AG09309 (cell line): ENCODE results near the gene CTSD.

Source experiments
- DNase-seq: peaks from one replicate; pipeline ENCODE4 v3.0.0-alpha.2; 2010; ENCODE audit warnings: low read depth
- H3K4me3 ChIP-seq: 2 replicates; pipeline ENCODE4 v1.5.1; 2011; ENCODE audit warnings: mild to moderate bottlenecking, low read depth, low read length, moderate library complexity; ENCODE audit not compliant: control insufficient read depth
- TF ChIP-seq, protein P1 (sequence below): IDR thresholded peaks from 2 replicates; pipeline ENCODE4 v1.5.1; 2011; ENCODE audit warnings: mild to moderate bottlenecking, low read depth, low read length, inconsistent platforms; ENCODE audit not compliant: insufficient read depth, control insufficient read depth; ENCODE audit errors: missing control alignments

CTSD gene

DNA sequence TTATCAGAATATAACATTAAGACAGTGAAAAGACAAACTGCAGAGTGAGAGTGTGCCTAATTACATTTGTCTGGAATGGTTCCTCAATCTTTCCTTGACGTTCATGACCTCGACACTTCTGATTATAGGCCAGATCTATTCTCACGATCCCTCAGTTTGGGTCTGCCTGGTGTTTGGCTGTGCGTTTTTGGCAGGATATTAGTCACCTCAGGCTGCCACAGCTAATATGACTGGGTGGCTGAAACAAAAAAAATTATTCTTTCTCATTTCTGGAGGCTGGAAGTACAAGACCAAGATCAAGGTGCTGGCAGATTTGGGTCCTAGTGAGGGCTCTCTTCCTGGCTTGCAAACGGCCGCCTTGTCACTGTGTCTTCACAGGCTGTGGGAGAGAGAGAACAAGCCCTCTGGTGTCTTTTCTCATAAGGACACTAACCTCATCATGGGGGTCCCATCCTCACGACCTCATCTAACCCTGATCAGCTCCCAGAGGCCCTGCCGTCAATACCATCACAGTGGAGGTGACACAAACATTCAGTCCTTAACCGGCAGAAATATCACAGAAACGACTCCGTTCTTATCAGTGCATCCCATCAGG, 36.5 kb downstream of the CTSD start:
- H3K4me3 ChIP-seq: no peak overlapping the region
- TF ChIP-seq, protein P1, sequence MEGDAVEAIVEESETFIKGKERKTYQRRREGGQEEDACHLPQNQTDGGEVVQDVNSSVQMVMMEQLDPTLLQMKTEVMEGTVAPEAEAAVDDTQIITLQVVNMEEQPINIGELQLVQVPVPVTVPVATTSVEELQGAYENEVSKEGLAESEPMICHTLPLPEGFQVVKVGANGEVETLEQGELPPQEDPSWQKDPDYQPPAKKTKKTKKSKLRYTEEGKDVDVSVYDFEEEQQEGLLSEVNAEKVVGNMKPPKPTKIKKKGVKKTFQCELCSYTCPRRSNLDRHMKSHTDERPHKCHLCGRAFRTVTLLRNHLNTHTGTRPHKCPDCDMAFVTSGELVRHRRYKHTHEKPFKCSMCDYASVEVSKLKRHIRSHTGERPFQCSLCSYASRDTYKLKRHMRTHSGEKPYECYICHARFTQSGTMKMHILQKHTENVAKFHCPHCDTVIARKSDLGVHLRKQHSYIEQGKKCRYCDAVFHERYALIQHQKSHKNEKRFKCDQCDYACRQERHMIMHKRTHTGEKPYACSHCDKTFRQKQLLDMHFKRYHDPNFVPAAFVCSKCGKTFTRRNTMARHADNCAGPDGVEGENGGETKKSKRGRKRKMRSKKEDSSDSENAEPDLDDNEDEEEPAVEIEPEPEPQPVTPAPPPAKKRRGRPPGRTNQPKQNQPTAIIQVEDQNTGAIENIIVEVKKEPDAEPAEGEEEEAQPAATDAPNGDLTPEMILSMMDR: no peak
- no peak for DNase-seq

DNA sequence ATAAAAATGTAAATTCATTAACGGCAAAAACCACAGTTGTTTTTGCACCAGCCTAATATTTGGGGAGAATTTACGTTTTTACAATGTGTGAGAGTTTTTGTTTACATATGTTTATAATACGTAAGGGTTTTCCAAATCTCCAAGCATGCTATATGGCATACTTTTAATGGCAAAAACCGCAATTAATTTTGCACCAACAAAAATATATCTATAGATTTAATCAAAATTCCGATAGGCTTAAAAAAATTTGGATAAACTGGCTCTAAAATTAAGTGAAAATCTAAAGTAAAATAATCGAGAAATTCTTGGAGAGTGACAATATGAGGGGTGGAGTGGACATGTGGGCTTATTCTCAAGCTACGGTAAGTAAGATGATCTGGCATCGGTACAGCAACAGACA, 43.9 kb downstream of the CTSD start:
- no peak overlapping the region for H3K4me3 ChIP-seq
- TF ChIP-seq, protein P1: no peak
- no peak for DNase-seq

DNA sequence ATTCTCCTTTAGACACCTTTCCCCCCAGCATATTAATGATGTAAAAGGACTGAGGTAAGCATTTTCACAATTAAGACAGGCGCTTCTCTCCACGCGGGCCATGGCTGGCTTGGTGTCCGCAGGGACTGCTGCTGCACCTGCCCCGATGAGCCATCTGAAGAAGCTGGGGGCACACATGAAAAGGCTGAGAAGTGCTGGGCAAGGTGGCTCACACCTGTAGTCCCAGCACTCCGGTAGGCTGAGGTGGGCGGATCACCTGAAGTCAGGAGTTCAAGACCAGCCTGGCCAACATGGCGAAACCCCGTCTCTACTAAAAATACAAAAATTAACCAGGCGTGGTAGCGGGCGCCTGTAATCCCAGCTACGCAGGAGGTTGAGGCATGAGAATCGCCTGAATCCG, 45.4 kb downstream of the CTSD start:
- no peak overlapping the region for H3K4me3 ChIP-seq
- no peak for DNase-seq
- TF ChIP-seq, protein P1: no peak

DNA sequence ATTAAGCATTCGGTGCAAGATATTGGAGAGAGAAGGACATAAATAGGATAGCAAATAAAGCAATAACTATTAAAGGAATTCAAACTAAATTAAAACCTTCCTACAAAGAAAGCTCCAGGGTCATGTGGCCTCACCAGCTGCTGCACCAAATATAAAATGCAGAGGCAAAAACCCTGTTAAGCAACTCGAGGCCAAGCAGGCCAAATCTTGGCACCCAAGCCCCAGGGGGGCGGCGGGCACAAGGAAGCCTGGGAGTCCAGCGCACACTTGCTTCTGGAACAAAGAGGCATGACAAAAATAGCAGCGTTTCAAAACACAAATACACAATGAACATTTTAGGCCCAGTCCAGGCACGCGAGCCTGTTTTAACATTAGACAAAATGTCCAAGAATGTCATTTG, 46.0 kb downstream of the CTSD start:
- TF ChIP-seq, protein P1: no peak
- no peak for DNase-seq
- no peak overlapping the region for H3K4me3 ChIP-seq

DNA sequence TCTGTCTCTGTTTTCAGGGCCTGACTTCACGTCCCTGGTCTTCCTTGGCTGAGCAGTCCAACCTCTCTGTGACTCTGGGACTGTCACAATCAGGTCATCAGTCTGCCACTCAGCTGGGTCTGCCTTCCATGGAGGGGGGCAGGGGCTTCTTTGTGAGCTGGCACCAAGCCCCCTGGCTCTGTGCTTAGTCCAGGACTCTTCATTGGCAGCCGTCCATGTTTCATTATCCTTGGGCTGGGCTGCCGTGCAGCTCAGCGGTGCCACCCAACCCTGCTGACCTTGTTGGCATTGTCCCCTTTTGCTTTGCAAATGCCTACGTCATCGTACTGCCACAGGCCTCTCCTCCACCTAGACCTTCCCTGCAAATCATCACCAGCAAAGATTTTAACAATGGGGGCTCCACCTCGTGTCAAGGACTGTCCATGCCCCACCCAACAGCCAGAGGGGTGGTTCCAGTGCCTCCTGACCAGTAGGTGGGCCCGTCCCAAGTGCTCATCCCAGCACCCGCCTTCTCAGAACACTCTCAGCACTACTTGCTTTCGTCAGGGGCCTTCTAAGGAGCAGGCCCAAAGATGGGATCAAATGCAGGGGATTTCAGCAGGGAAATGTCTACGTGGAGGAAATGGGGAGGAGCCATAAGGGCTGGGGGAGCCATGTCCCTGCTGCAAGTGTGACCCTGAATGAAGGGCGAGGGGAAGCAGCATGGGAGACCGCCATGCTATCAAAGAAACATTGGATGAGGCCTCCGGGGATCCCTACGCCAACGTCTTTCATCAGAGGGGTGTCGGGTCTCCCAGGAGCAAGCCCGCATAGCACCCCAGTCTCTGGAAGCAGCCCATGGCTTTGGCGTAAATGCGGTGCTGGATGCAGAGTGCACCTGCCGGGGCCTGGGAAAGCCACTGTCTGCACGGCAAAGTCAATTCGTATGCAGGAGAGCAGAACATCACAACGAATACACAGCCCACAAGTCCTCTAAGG, 48.5 kb downstream of the CTSD start:
- no peak for DNase-seq
- H3K4me3 ChIP-seq: no peak overlapping the region
- TF ChIP-seq, protein P1: no peak

DNA sequence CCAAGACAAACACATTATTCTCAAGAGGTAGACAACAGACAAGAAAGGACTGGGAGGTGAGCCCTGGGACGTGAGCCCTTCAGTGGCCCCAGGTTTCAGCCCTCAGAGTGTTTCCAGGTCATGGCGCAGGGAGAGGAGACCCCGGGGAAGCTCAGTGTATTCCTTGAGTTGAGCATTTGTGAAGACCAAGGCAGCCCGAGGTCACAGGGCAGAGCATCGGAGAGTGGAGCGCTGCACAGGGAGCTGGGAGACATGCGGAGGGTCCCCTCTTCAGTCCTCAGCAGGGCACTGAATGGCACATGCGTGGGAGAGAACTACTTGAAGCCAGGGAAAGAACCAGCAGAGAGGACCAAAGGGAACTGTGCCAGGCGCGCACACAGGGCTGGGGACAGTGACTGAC, 55.0 kb downstream of the CTSD start:
- H3K4me3 ChIP-seq: no peak overlapping the region
- TF ChIP-seq, protein P1: no peak
- no peak for DNase-seq
